NCI-H446 (cell line): Measurements from ENCODE around the gene ACOX2.

ENCODE experiments used
- DNase-seq, 2 experiments: peaks; one replicate each; lab custom pipeline; 2025; lab: John Stamatoyannopoulos, UW

The ACOX2 gene

GRCh38 chr3:58536501-58537411 lies at the start of gene ACOX2:
Gene ACOX2, minus strand, starts transcription at chr3:58537190. Its CDS starts 2,084 bp downstream, at chr3:58535106.
- DNase-seq, result no peak

DNA sequence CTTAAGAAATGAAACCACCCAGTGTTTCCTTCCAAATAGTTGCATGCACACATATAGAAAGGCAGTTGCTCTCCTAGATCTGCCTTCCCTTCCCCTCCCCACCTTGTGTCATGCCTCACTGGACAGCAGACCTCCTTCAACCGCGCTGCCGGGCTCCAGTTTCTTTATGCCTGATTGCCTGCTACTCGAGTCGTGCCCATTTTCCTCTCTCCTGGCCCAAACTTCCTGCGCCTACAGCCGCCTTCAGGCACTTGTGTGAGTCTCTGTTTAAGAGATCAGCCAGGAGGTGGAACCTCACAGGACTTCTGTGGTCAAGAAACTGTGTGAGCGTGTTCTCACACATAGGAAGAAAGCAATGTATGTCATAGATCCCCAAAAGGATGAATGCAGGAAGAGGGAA lies 49.0 kb upstream of the ACOX2 start:
- peak in 1 of 2 experiments; percentile 6 for DNase-seq

DNA sequence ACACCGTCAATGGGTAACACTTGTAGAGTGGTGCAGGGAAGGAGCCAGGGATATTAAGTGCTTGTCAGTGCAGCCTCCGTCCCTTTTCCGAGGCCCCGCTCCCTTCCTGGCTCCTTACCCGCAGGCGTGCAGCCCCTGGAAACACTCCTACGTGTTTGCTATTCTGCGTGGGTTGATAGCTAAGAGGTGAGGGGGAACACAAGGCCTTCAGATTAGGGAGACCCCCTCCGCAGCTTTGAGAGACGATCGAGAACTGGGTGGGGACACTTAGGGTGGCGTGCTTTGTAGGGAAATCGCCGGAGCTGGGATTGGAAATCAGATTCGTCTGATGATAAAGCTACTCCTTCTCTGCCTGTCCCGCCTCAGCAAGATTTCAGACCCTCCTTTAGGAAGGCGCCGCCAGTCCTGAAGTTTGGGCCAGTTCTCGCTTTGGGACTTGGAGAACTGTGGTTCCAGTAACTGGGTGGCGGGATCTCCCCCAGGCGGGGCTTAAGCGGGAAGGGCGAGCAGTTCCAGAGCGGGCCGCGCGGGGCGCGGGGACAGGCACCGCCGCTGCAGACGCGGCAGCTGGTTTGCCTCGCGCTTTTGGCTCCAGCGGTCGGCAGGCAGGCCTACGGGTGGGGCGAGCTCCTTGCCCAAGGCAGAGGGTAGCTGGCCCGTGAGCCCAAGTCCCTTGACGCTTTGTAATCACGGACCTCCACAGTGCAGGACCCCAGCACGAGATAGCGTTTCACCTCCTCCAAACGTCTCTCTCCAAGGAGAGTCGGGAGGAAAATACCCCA lies 48.2 kb upstream of the ACOX2 start:
- peak in 1 of 2 experiments; percentile 50 for DNase-seq

- no peak for DNase-seq
Observed at GRCh38 chr3:58584690-58585004, 47.7 kb upstream of the ACOX2 start.

- DNase-seq, result no peak
Observed at GRCh38 chr3:58581328-58582091, 44.5 kb upstream of the ACOX2 start.

- DNase-seq, result no peak
Observed at GRCh38 chr3:58580826-58581327, 43.9 kb upstream of the ACOX2 start.

DNA sequence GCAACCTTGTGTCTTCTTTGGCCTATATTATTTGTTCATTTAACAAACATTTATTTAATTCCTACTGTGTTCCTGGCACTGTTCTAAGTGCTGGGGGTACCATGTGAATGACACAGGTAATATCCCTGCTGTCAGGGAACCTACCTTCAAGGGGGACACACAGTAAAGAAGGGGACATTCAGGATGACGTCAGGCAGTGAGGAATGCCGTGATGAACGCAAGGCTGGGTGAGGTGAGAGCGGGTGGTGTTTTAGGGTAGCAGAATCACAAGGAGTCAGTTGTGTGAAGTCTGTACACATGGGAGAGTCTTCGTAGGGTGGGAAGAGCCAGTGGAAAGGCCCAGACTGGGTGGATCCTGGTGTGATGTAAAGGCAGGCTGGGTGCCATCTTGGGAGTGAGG lies 41.9 kb upstream of the ACOX2 start:
- DNase-seq, result no peak

DNA sequence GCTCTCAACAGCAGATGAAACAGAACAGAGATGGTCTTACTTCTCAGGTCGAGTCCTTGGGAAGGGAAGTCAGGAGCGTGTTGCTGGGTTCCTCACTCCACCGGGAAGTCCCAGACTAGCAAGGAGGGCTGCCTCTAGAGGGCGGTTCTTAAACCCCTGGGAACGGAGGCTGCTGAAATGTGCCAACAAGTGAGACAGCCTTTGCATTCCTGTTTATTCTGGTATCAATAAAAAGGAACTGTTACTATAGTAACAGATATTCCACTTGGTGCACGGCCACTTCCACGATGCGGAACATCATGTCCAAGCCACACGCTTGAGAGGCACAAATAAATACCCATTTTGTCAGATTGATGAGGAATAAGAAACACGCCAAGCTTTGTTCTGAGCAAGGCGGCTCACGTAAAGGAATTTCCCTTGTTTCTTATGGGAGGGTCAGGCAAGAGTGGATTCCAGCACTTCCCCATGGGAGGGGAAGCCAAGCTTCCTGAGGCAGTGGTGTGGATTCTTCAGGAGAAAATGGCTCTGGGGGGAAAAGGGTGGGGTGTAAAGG lies 40.4 kb upstream of the ACOX2 start, which contains the start of gene FAM107A:
FAM107A (minus strand) TSS at position 123 of the 553 bp plus-strand sequence. CDS start 7,531 bp downstream, outside the sequence.
- DNase-seq, result no peak

DNA sequence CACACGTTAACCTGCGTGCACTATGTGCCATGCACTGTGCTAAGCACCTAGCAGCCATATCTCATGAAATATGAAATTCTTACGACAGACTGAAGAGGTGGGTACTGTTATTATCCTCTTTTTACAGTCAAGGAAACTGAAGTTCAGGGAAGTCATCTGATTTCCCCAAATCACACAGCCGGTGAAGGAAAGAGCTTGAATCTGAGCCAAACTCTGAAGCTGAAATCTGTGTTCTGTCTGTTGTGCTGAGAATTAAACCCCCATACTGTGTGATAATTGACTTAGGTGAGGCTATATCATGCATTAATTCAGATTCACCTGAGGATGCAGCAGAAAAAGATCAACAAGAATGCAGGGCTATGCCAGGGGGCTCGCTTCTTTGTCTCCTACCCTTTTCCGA lies 39.7 kb upstream of the ACOX2 start:
- no peak for DNase-seq

- DNase-seq, result no peak
Observed at GRCh38 chr3:58575971-58576652, 39.1 kb upstream of the ACOX2 start.

GRCh38 chr3:58574682-58575081 lies 37.7 kb upstream of the ACOX2 start:
- no peak for DNase-seq

DNA sequence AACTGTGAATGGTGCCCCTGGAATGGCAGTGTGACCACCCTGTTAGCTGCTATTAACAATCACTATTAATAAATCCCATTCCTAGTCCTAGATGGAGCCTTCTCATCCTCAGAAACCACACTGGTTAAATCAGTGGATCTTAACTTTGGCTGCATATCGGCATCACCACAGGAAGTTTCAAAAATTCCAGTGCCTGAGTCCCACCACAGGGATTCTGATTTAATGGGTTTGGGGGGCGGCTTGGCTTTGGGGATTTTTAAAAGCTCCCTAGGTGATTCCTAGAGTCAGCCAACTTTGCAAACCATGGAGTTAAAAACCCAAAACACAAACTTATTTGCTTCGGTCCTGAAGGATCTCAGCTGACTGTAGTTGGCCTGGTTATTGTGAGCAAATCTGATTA lies 37.1 kb upstream of the ACOX2 start:
- no peak for DNase-seq

GRCh38 chr3:58573640-58574039 lies 36.6 kb upstream of the ACOX2 start:
- DNase-seq, result no peak

DNA sequence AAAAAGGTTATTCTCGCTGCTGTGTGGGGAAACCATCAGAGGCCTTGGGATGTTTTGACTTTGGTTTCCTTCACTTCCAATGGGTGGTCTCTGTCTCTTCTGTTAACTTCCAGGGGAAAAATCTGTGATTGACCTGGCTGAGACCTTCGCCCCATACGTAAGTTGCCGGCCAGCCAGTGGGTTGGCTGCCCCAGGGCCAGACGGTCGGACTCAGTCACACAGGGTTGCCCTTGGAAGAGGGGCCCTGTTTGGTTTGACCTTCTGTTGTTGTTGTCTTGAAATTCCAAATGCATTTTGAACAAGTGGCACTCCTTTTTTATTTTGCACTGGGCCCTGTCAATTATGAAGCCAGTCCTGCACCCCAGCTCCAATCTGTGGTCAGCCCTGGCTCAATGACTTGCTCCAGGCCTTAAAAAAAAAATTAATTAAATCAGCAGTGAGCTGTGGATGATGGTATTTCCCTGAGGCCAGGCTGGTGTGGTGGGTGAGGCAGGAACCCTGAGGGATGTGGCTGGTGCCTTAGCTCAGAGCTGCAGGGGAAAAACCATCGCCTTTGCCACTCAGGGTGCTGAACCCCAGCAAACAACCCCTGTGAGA lies 35.7 kb upstream of the ACOX2 start:
- DNase-seq, result no peak

DNA sequence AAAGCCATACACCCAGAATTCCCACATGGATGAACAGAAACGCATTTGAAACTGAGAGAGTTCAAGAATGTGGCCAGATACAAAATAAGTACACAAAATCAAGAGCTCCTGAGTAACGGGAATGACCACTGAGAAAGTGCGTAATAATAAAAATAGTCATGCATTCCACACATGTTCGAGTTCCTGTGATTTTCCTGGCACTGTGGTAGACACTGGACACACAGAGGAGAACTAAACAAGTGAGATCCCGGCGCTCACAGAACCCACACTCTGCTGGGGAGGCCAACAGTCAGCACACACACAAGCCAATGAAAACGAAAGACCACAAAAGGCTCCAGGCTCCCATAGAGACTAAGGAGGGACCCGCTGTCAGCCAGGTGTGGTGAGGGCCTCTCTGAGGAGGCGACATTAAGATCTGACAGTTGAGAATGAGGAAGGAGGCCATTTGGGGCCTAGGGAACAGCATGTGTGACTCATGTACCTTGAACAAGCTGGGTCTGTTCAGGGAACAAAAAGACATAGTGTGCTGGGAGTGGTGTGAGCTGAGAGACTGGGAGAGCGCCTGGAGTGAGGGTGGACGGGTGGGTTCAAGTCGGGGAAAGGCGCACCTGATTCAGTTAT lies 35.1 kb upstream of the ACOX2 start:
- DNase-seq, result no peak

DNA sequence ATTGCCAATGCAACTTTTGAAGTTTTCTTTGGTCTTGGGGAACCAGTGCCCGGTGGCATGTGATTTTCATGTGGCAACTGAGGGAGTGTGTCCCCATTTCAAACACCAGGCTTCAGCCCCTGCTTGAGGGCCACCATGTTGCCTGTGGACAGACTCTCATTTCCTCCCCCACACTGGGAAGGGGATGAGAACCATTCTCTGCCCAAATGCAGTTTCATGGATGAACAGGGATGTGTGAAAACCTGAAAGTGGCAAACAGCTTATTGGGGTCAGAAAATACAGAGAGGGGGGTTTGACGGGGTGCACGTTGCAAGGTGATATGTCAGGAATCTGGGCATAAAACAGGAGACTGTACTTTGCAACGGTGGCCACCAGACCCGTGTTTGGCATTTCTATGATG lies 33.9 kb upstream of the ACOX2 start:
- DNase-seq, result no peak

- no peak for DNase-seq
Observed at GRCh38 chr3:58569287-58570001, 32.5 kb upstream of the ACOX2 start.

DNA sequence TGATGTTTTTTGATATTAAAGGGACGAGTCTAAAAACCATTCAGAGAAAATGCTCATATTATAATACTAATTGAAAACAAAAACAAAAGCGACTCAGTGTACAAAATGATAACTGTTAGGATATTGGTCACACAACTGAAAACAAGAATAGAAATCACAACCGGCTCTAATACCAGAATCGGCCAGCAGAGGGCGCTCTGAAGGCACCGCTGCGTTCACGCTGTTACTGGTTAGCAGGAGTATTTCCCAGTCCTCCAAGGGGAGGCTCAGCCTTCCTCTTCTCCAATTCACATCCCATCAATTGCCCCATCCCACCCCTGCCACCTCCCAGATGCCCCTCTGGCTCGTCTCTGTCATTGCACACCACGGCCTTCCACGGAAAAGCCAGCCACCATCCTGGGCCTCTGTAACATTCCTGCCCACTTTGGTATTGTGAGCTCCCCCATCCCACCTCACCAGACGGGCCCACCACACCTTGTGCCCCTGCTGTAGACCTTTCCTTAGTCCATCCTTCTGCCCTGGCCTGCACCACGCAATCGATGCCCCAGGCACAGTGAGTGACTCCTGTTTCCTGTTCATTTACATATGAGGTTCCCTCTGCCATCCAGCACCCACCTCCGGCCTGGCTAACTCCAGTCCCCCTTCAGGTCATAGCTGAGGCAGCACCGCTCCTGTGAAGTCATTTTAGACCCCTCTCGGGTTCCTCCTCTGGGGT lies 31.7 kb upstream of the ACOX2 start:
- peak in 1 of 2 experiments; percentile 38 for DNase-seq

GRCh38 chr3:58567251-58567515 lies 30.2 kb upstream of the ACOX2 start:
- no peak for DNase-seq
